HepG2 (cell line): ENCODE measurements around the gene COMMD4. TPM values are rescaled to one million over a fixed set of nuclear protein-coding genes. Genes with fewer than 3 reads are reported as not detected.
A peak's percentile ranks its signal among the peaks of the same experiment; 100 is the strongest.

Experiments used
- EP300 ChIP-seq, 3 experiments: sonication (generic) in 1 of 3; formaldehyde crosslinking in 1 of 3; IDR thresholded peaks; 2 replicates each; pipeline versions ENCODE4 v1.5.1 to v1.6.1; 2011 to 2020; ENCODE audit warnings: low read depth in 2 of 3, low read length in 2 of 3, borderline replicate concordance in 1 of 3, improper control_type of control experiment in 1 of 3, mild to moderate bottlenecking in 1 of 3, missing genetic modification reagents in 1 of 3, moderate library complexity in 1 of 3
- MNT ChIP-seq: fragments of 450-650 bp; IDR thresholded peaks from 2 replicates; pipeline ENCODE4 v1.6.1; 2016
- PRMT3 ChIP-seq: sonication (generic); formaldehyde crosslinking; IDR thresholded peaks from 2 replicates; pipeline ENCODE4 v1.8.1; 2022; ENCODE audit warnings: low read depth, mild to moderate bottlenecking, moderate library complexity, missing genetic modification reagents, borderline replicate concordance
- RORA ChIP-seq: sonication (generic); formaldehyde crosslinking; IDR thresholded peaks from 2 replicates; pipeline ENCODE4 v1.5.0; 2020; ENCODE audit warnings: mild to moderate bottlenecking, missing genetic modification reagents, moderate library complexity
- SALL1 ChIP-seq: sonication (generic); formaldehyde crosslinking; IDR thresholded peaks from 2 replicates; pipeline ENCODE4 v1.8.0; 2022; ENCODE audit warnings: mild to moderate bottlenecking, missing genetic modification reagents
- TARDBP ChIP-seq: sonication (generic); formaldehyde crosslinking; IDR thresholded peaks from 2 replicates; pipeline ENCODE4 v1.8.0; 2022; ENCODE audit warnings: mild to moderate bottlenecking, missing genetic modification reagents
- ZNF207 ChIP-seq: fragments of 450-650 bp; IDR thresholded peaks from 2 replicates; pipeline ENCODE4 v1.6.1; 2016; ENCODE audit warnings: antibody characterized with exemption, borderline replicate concordance
- ZNF646 ChIP-seq: sonication (generic); formaldehyde crosslinking; IDR thresholded peaks from 2 replicates; pipeline ENCODE4 v1.9.0; 2021; ENCODE audit warnings: mild to moderate bottlenecking, missing genetic modification reagents
- ZSCAN21 ChIP-seq: sonication (generic); formaldehyde crosslinking; IDR thresholded peaks from 2 replicates; pipeline ENCODE4 v1.8.0; 2022; ENCODE audit warnings: mild to moderate bottlenecking, missing genetic modification reagents, moderate library complexity, borderline replicate concordance
- polyA plus RNA-seq, 8 experiments: library from polyadenylated mRNA; depleted of rRNA in 3 of 8; stranded (reverse) in 7 of 8; unstranded in 1 of 8; fragments of >200 nt; fragmentation: Illumina TruSeq in 4 of 8; extraction: Trizol in 4 of 8; gene quantifications; 2 replicates each; pipeline versions ENCODE4 v1.2.1 to v1.2.3, GENCODE V29; 2011 to 2016; ENCODE audit warnings: low read depth in 4 of 8, missing spikeins in 1 of 8, mixed read lengths in 1 of 8; ENCODE audit not compliant: insufficient read depth in 1 of 8
- total RNA-seq, 5 experiments: library from RNA; depleted of rRNA; stranded (reverse); fragments of >200 nt; fragmentation: Illumina TruSeq; extraction: Trizol; gene quantifications; 2 replicates each; pipeline ENCODE4 v1.2.3, GENCODE V29; 2016; ENCODE audit warnings: low read depth in 1 of 5
- TF ChIP-seq, protein P1 (sequence below), 2 experiments: fragments of 450-650 bp in 1 of 2; sonication (generic) in 1 of 2; formaldehyde crosslinking; IDR thresholded peaks; 2 replicates each; pipeline versions ENCODE4 v1.5.0 to v1.8.0; 2020 to 2022; ENCODE audit warnings: mild to moderate bottlenecking in 1 of 2, missing genetic modification reagents in 1 of 2
- TF ChIP-seq, protein P2 (sequence below): sonication (generic); formaldehyde crosslinking; IDR thresholded peaks from 2 replicates; pipeline ENCODE4 v1.8.1; 2022; ENCODE audit warnings: low read depth, mild to moderate bottlenecking, missing genetic modification reagents
- TF ChIP-seq, protein P3 (sequence below): sonication (generic); formaldehyde crosslinking; IDR thresholded peaks from 2 replicates; pipeline ENCODE4 v1.4.0; 2020; ENCODE audit warnings: mild to moderate bottlenecking, missing genetic modification reagents

The COMMD4 gene
- total and polyA plus RNA-seq, 2 of the 13 experiments (the other 11 are each of a cell fraction or from before 2014, with no cell fraction given) = 45.8 to 89.9 TPM

GRCh38 chr15:75347222-75348033 is 11.6 kb downstream of the COMMD4 start (continued):
- TF ChIP-seq TARDBP (CRISPR knock-in tag) = peak; percentile 76
- TF ChIP-seq, protein P1, sequence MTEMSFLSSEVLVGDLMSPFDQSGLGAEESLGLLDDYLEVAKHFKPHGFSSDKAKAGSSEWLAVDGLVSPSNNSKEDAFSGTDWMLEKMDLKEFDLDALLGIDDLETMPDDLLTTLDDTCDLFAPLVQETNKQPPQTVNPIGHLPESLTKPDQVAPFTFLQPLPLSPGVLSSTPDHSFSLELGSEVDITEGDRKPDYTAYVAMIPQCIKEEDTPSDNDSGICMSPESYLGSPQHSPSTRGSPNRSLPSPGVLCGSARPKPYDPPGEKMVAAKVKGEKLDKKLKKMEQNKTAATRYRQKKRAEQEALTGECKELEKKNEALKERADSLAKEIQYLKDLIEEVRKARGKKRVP (CRISPR knock-in tag; IDR thresholded peaks at IDR 0.05) = no peak; a peak in 1 of 4 replicates
- TF ChIP-seq RORA (CRISPR knock-in tag) = no peak
- TF ChIP-seq ZNF646 (CRISPR knock-in tag) = 0 out of 2 replicates have a peak, but pooled peaks have one; percentile 18
- TF ChIP-seq ZSCAN21 (CRISPR knock-in tag) = peak; percentile 76; the same call in 1 of the 2 replicates
- TF ChIP-seq EP300 (IDR thresholded peaks at IDR 0.05; ENCODE audit: low read depth in 2 of 2, low read length in 2 of 2) = no peak
- no peak for TF ChIP-seq EP300 (CRISPR knock-in tag; IDR thresholded peaks at IDR 0.05; ENCODE audit: borderline replicate concordance)
- TF ChIP-seq, protein P2, sequence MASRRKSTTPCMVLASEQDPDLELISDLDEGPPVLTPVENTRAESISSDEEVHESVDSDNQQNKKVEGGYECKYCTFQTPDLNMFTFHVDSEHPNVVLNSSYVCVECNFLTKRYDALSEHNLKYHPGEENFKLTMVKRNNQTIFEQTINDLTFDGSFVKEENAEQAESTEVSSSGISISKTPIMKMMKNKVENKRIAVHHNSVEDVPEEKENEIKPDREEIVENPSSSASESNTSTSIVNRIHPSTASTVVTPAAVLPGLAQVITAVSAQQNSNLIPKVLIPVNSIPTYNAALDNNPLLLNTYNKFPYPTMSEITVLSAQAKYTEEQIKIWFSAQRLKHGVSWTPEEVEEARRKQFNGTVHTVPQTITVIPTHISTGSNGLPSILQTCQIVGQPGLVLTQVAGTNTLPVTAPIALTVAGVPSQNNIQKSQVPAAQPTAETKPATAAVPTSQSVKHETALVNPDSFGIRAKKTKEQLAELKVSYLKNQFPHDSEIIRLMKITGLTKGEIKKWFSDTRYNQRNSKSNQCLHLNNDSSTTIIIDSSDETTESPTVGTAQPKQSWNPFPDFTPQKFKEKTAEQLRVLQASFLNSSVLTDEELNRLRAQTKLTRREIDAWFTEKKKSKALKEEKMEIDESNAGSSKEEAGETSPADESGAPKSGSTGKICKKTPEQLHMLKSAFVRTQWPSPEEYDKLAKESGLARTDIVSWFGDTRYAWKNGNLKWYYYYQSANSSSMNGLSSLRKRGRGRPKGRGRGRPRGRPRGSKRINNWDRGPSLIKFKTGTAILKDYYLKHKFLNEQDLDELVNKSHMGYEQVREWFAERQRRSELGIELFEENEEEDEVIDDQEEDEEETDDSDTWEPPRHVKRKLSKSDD (CRISPR knock-in tag) = 0 out of 2 replicates have a peak, but pooled peaks have one; percentile 62
- TF ChIP-seq MNT = no peak
- TF ChIP-seq ZNF207 = no peak
- TF ChIP-seq PRMT3 = no peak
- TF ChIP-seq, protein P3, sequence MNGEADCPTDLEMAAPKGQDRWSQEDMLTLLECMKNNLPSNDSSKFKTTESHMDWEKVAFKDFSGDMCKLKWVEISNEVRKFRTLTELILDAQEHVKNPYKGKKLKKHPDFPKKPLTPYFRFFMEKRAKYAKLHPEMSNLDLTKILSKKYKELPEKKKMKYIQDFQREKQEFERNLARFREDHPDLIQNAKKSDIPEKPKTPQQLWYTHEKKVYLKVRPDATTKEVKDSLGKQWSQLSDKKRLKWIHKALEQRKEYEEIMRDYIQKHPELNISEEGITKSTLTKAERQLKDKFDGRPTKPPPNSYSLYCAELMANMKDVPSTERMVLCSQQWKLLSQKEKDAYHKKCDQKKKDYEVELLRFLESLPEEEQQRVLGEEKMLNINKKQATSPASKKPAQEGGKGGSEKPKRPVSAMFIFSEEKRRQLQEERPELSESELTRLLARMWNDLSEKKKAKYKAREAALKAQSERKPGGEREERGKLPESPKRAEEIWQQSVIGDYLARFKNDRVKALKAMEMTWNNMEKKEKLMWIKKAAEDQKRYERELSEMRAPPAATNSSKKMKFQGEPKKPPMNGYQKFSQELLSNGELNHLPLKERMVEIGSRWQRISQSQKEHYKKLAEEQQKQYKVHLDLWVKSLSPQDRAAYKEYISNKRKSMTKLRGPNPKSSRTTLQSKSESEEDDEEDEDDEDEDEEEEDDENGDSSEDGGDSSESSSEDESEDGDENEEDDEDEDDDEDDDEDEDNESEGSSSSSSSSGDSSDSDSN (CRISPR knock-in tag) = peak; percentile 88
- peak; percentile 68 for TF ChIP-seq SALL1 (CRISPR knock-in tag)
